ENCODE data around the gene SYCE1.

SYCE1 gene

GRCh38 chr10:133511907-133512528 is 53.4 kb downstream of the SYCE1 start:
- no peak for DNase-seq (ENCODE audit: low read depth)

GRCh38 chr10:133511408-133511807 is 54.0 kb downstream of the SYCE1 start:
- DNase-seq (ENCODE audit: low read depth) = no peak

GRCh38 chr10:133509700-133510099 is 55.7 kb downstream of the SYCE1 start:
- no peak for DNase-seq (ENCODE audit: low read depth)

All from stimulated activated CD8-positive, alpha-beta memory T cell treated with anti-CD3 and anti-CD28 coated beads, Interleukin-7, amount 100 ng/mL, for 24 hours (primary cell).